Right renal pelvis (tissue), 4 donors: ENCODE results near the gene TCERG1L. TPM values are rescaled to one million over a fixed set of nuclear protein-coding genes. Genes with fewer than 3 reads are reported as not detected.
"Not testable (repeated sequence)": the region's sequence is repeated elsewhere in the genome, so short reads cannot be mapped to it uniquely, and the experiment has no call there.

Experiments
- DNase-seq, 4 donors: peaks; one replicate each; pipeline ENCODE4 v3.0.0-alpha.2; 2013; ENCODE audit warnings: low read depth in 4 of 4, low spot score in 3 of 4, missing footprints in 1 of 4
- polyA plus RNA-seq, 4 donors: library from polyadenylated mRNA; unstranded; fragments of 120-200 nt; gene quantifications; one replicate each; pipeline ENCODE4 v1.2.1, GENCODE V29; 2013; ENCODE audit not compliant: insufficient read length in 4 of 4

Gene TCERG1L
- polyA plus RNA-seq, 4 donors = 1.4 to 2.1 (median 1.8) TPM

GRCh38 chr10:131251146-131251541, 60.4 kb downstream of the TCERG1L start:
- DNase-seq = no peak

GRCh38 chr10:131250454-131251145, 60.9 kb downstream of the TCERG1L start:
- peak in 1 of 4 donors; percentile 13 for DNase-seq

GRCh38 chr10:131249955-131250344, 61.6 kb downstream of the TCERG1L start:
- no peak for DNase-seq

- DNase-seq = no peak
These were observed 62.1 kb downstream of the TCERG1L start for GRCh38 chr10:131249238-131249954.

- no peak for DNase-seq
These were observed 63.0 kb downstream of the TCERG1L start for GRCh38 chr10:131248376-131249165.

GRCh38 chr10:131247873-131248272, 63.6 kb downstream of the TCERG1L start:
- DNase-seq = no peak

GRCh38 chr10:131246775-131247174, 64.7 kb downstream of the TCERG1L start:
- no peak for DNase-seq

GRCh38 chr10:131246089-131246488, 65.4 kb downstream of the TCERG1L start:
- DNase-seq = no peak

GRCh38 chr10:131245475-131246059, 66.0 kb downstream of the TCERG1L start:
- no peak for DNase-seq

GRCh38 chr10:131244836-131245235, 66.7 kb downstream of the TCERG1L start:
- DNase-seq = no peak

GRCh38 chr10:131243076-131243475, 68.4 kb downstream of the TCERG1L start:
- DNase-seq = no peak

- no peak for DNase-seq
These were observed 69.5 kb downstream of the TCERG1L start for GRCh38 chr10:131242007-131242406.

GRCh38 chr10:131240691-131241090, 70.8 kb downstream of the TCERG1L start:
- DNase-seq = no peak

GRCh38 chr10:131239926-131240325, 71.6 kb downstream of the TCERG1L start:
- no peak for DNase-seq

- DNase-seq = no peak
These were observed 72.1 kb downstream of the TCERG1L start for GRCh38 chr10:131239450-131239849.

- DNase-seq = no peak
These were observed 72.7 kb downstream of the TCERG1L start for GRCh38 chr10:131238669-131239280.

GRCh38 chr10:131237991-131238651, 73.4 kb downstream of the TCERG1L start:
- DNase-seq = no peak

GRCh38 chr10:131234606-131235005, 76.9 kb downstream of the TCERG1L start:
- DNase-seq = not testable (repeated sequence)

GRCh38 chr10:131233611-131234258, 77.8 kb downstream of the TCERG1L start:
- DNase-seq = no peak
